ENCODE results near the gene NYNRIN. TPM values are rescaled to one million over a fixed set of nuclear protein-coding genes. Genes with fewer than 3 reads are reported as not detected.
A peak's percentile ranks its signal among the peaks of the same experiment; 100 is the strongest.

NYNRIN gene
- total and polyA plus RNA-seq, 2 of the 8 experiments (the other 6 are each of a cell fraction or from before 2014, with no cell fraction given): 15.2 to 18.3 TPM

DNA sequence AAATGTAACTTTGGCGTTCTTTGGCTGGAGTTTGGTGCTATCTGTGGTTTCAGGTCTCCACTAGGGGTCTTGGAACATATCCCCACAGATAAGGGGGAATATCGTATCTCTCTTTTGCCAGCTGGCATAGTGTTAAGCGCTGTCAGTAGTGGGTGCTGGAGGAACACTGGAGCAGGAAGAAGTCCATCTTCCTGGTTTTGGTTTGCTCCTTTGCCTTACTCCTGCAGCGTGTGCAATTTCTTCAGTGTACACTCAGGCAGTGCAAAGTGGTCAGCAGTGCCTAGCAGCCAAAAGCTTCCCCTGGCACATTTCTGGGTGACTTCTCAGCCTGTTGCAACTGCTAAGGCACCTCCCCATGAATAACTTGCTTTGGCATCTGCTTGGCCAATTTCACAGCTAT is 47.3 kb upstream of the NYNRIN start:
- Histone ChIP-seq H2BK20ac (ENCODE audit: low read length) (no peak overlapping the region), H3K18ac (ENCODE audit: extremely low read depth, low read length) (no peak overlapping the region; the same call in 1 of the 2 replicates), H3K27me3 (replicated peaks in 1 of 4; ENCODE audit: control insufficient read depth in 3 of 4, extremely low read depth in 1 of 4, insufficient read depth in 3 of 4, low read length in 3 of 4) (peaks cover 0 to 11% (median 9%) of the 10 kb centered on the region in 4 experiments; a peak in 5 of 7 replicates), H3K27ac (ENCODE audit: low read depth, low read length) (no peak overlapping the region), H2AK5ac (ENCODE audit: low read depth, low read length) (no peak overlapping the region), H4K20me1 (replicated peaks in 1 of 2; ENCODE audit: control insufficient read depth in 1 of 2, insufficient read depth in 2 of 2, low read length in 2 of 2) (peaks cover 0 to 2% of the 10 kb centered on the region in 2 experiments), H4K5ac (ENCODE audit: insufficient read length, low read depth, low read length) (no peak overlapping the region), H3K4me3 (ENCODE audit: extremely low read depth in 1 of 4, insufficient read depth in 2 of 4, low read depth in 3 of 4, low read length in 4 of 4) (no peak overlapping the region), H3K4me2 (ENCODE audit: insufficient read depth in 1 of 2, low read depth in 2 of 2, low read length in 2 of 2) (no peak overlapping the region), H3K56ac (replicated peaks; ENCODE audit: insufficient read length, low read depth, low read length) (no peak overlapping the region), H2BK5ac (ENCODE audit: low read depth, low read length) (no peak overlapping the region), H3K23me2 (ENCODE audit: low read depth, low read length) (0 out of 2 replicates have a peak, but pooled peaks cover 2% of the 10 kb centered on the region), H4K91ac (replicated peaks; ENCODE audit: insufficient read length, low read length) (no peak overlapping the region), H3K9ac (replicated peaks in 1 of 4; ENCODE audit: extremely low read depth in 1 of 4, low read depth in 3 of 4, low read length in 3 of 4) (no peak overlapping the region), H4K8ac (ENCODE audit: extremely low read depth, insufficient read depth, low read length) (no peak overlapping the region), H2AFZ (ENCODE audit: low read length) (no peak overlapping the region), H2BK120ac (replicated peaks; ENCODE audit: low read depth, low read length) (no peak overlapping the region), H3K79me2 (ENCODE audit: control insufficient read depth in 1 of 2, insufficient read depth in 2 of 2, low read length in 2 of 2) (no peaks in the 10 kb centered on the region), H3K79me1 (ENCODE audit: low read depth, low read length) (no peaks in the 10 kb centered on the region), H3K4me1 (replicated peaks in 1 of 4; ENCODE audit: control insufficient read depth in 3 of 4, insufficient read depth in 4 of 4, low read length in 3 of 4) (no peaks in the 10 kb centered on the region), H2BK15ac (ENCODE audit: low read length) (no peak overlapping the region), H3K14ac (ENCODE audit: insufficient read length) (no peak overlapping the region), H2BK12ac (ENCODE audit: low read depth, low read length) (no peak overlapping the region), H3K23ac (ENCODE audit: insufficient read length) (no peak overlapping the region), H3K9me3 (ENCODE audit: insufficient read depth in 2 of 2, low read depth in 1 of 2, low read length in 1 of 2) (no peaks in the 10 kb centered on the region), H3K4ac (replicated peaks; ENCODE audit: insufficient read length, low read depth, low read length) (no peak overlapping the region), H3K36me3 (ENCODE audit: control insufficient read depth in 2 of 4, insufficient read depth in 4 of 4, low read length in 3 of 4) (no peaks in the 10 kb centered on the region)
- WGBS, 2 experiments (ENCODE audit: extremely low coverage in 1 of 2, insufficient coverage in 1 of 2, insufficient read length in 1 of 2, insufficient replicate concordance in 2 of 2, low coverage in 1 of 2, low lambda C conversion rate in 2 of 2, missing lambda C conversion rate in 1 of 2): 35% methylated on average over 4 of the region's 4 CpGs; no CpG with 5 or more reads in 1 of the 2 experiments
- ChIA-PET POLR2A (ENCODE audit: partially characterized antibody) (interaction anchor here (0.7 to 1.4 kb wide), 4 partner anchors 12 to 79 kb away, joined by 3 to 5 read pairs (median 3); no protein-coding TSS in a partner anchor), CTCF (ENCODE audit: partially characterized antibody) (interaction anchor here (0.8 to 3.7 kb wide), 16 partner anchors 9 to 85 kb away, joined by 3 to 27 read pairs (median 4); partner anchors contain the start of genes CIDEB, NFATC4 and RIPK3)
- DNase-seq (ENCODE audit: low read depth in 1 of 2, low spot score in 2 of 2) (no peak), FAIRE-seq (no peak)
- TF ChIP-seq RNF2 (IDR thresholded peaks at IDR 0.05; ENCODE audit: borderline replicate concordance, low read depth, low read length, missing control alignments, poor library complexity, severe bottlenecking): no peak
- TF ChIP-seq, protein P1, sequence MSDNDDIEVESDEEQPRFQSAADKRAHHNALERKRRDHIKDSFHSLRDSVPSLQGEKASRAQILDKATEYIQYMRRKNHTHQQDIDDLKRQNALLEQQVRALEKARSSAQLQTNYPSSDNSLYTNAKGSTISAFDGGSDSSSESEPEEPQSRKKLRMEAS (IDR thresholded peaks at IDR 0.05): no peak
- TF ChIP-seq, protein P2, sequence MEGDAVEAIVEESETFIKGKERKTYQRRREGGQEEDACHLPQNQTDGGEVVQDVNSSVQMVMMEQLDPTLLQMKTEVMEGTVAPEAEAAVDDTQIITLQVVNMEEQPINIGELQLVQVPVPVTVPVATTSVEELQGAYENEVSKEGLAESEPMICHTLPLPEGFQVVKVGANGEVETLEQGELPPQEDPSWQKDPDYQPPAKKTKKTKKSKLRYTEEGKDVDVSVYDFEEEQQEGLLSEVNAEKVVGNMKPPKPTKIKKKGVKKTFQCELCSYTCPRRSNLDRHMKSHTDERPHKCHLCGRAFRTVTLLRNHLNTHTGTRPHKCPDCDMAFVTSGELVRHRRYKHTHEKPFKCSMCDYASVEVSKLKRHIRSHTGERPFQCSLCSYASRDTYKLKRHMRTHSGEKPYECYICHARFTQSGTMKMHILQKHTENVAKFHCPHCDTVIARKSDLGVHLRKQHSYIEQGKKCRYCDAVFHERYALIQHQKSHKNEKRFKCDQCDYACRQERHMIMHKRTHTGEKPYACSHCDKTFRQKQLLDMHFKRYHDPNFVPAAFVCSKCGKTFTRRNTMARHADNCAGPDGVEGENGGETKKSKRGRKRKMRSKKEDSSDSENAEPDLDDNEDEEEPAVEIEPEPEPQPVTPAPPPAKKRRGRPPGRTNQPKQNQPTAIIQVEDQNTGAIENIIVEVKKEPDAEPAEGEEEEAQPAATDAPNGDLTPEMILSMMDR (IDR thresholded peaks at IDR 0.05; ENCODE audit: control extremely low read depth in 1 of 3, insufficient read depth in 1 of 3, low read depth in 1 of 3, low read length in 3 of 3): 0 out of 4 replicates have a peak, but pooled peaks of 1 of the 3 experiments have one; percentile 4
- TF ChIP-seq RBBP5 (IDR thresholded peaks at IDR 0.05; ENCODE audit: borderline replicate concordance, low read depth, low read length): no peak
- TF ChIP-seq SIN3A (conservative IDR thresholded peaks at IDR 0.05 in 1 of 2, IDR thresholded peaks at IDR 0.05 in 1 of 2; ENCODE audit: low read depth in 1 of 2, low read length in 2 of 2): no peak
- 0 out of 4 replicates have a peak, but pooled peaks of 1 of the 2 experiments have one; percentile 2 for TF ChIP-seq RAD21 (IDR thresholded peaks at IDR 0.05 in 1 of 2, conservative IDR thresholded peaks at IDR 0.05 in 1 of 2; ENCODE audit: low read depth in 2 of 2, low read length in 2 of 2)

Data from H1 (cell line).